ENCODE data around the gene FHAD1.
A peak's percentile ranks its signal among the peaks of the same experiment; 100 is the strongest.

The FHAD1 gene

GRCh38 chr1:15207031-15207828 is 39.8 kb upstream of the FHAD1 start:
- Histone ChIP-seq H2BK12ac (ENCODE audit: low read length) (no peak overlapping the region), H3K23ac (ENCODE audit: low read depth, low read length, poor library complexity) (no peak overlapping the region), H2BK15ac (ENCODE audit: low read length) (no peak overlapping the region), H3K4me2 (ENCODE audit: insufficient read depth, low read length, poor library complexity, severe bottlenecking) (peak overlapping the region; percentile 51), H3K4me1 (ENCODE audit: control insufficient read depth in 2 of 2, insufficient read depth in 1 of 2, low read depth in 1 of 2, low read length in 2 of 2) (peaks cover 18 to 26% of the 10 kb centered on the region in 2 donors), H3K27ac (replicated peaks; ENCODE audit: low read length) (peak overlapping the region; percentile 31), H2AK5ac (ENCODE audit: low read depth, low read length) (peak overlapping the region; percentile 53), H3K4me3 (ENCODE audit: low read length in 2 of 2) (peak overlapping the region; percentile 19 to 31), H2BK120ac (ENCODE audit: low read depth, low read length) (no peak overlapping the region), H3K14ac (ENCODE audit: low read length) (no peak overlapping the region), H3K4ac (ENCODE audit: low read length) (no peak overlapping the region), H3K9me3 (replicated peaks in 1 of 2; ENCODE audit: control insufficient read depth in 2 of 2, insufficient read depth in 1 of 2, low read depth in 1 of 2, low read length in 2 of 2) (no peaks in the 10 kb centered on the region), H3K9ac (ENCODE audit: low read depth, low read length, poor library complexity) (no peak overlapping the region), H3K79me1 (ENCODE audit: low read depth, low read length) (no peaks in the 10 kb centered on the region), H4K8ac (ENCODE audit: low read depth, low read length) (no peak overlapping the region), H3K18ac (ENCODE audit: low read length) (peak overlapping the region; percentile 74), H3K36me3 (replicated peaks in 1 of 2; ENCODE audit: control insufficient read depth in 2 of 2, insufficient read depth in 2 of 2, low read length in 2 of 2) (no peaks in the 10 kb centered on the region), H3K27me3 (ENCODE audit: control insufficient read depth in 3 of 3, insufficient read depth in 3 of 3, low read depth in 1 of 3, low read length in 3 of 3) (no peaks in the 10 kb centered on the region), H2BK5ac (ENCODE audit: low read length) (no peak overlapping the region), H2AFZ (ENCODE audit: low read length) (peak overlapping the region; percentile 71), H4K91ac (ENCODE audit: low read depth, low read length, poor library complexity) (peak overlapping the region; percentile 22)
- WGBS, 2 donors (ENCODE audit: extremely low coverage in 2 of 2, insufficient read length in 2 of 2, insufficient replicate concordance in 1 of 2), result no CpG with 5 or more reads among the region's 25 CpGs
- no peak for DNase-seq (ENCODE audit: low spot score)

- no peak overlapping the region for H3K4me2 ChIP-seq (ENCODE audit: insufficient read depth, low read length, poor library complexity, severe bottlenecking)
Measured at GRCh38 chr1:15207829-15208429, 39.1 kb upstream of the FHAD1 start.

GRCh38 chr1:15210651-15211375 is 36.2 kb upstream of the FHAD1 start:
- no peaks in the 10 kb centered on the region for H3K79me1 ChIP-seq (ENCODE audit: low read depth, low read length)
- H2AFZ ChIP-seq (ENCODE audit: low read length), result no peak overlapping the region
- no peak for DNase-seq (ENCODE audit: low spot score)
- H3K4me1 ChIP-seq (ENCODE audit: control insufficient read depth in 2 of 2, insufficient read depth in 1 of 2, low read depth in 1 of 2, low read length in 2 of 2), result peaks cover 39 to 47% of the 10 kb centered on the region in 2 donors
- no peak overlapping the region for H3K14ac ChIP-seq (ENCODE audit: low read length)
- no peak overlapping the region for H4K8ac ChIP-seq (ENCODE audit: low read depth, low read length)
- no peak overlapping the region for H2BK120ac ChIP-seq (ENCODE audit: low read depth, low read length)
- no peak overlapping the region for H2BK15ac ChIP-seq (ENCODE audit: low read length)
- no peak overlapping the region for H3K23ac ChIP-seq (ENCODE audit: low read depth, low read length, poor library complexity)
- H3K27me3 ChIP-seq (ENCODE audit: control insufficient read depth in 3 of 3, insufficient read depth in 3 of 3, low read depth in 1 of 3, low read length in 3 of 3), result no peaks in the 10 kb centered on the region
- H2BK5ac ChIP-seq (ENCODE audit: low read length), result no peak overlapping the region
- no peak overlapping the region for H3K4me2 ChIP-seq (ENCODE audit: insufficient read depth, low read length, poor library complexity, severe bottlenecking)
- H3K4me3 ChIP-seq (ENCODE audit: low read length in 2 of 2), result no peak overlapping the region
- H2BK12ac ChIP-seq (ENCODE audit: low read length), result no peak overlapping the region
- no peak overlapping the region for H2AK5ac ChIP-seq (ENCODE audit: low read depth, low read length)
- H3K18ac ChIP-seq (ENCODE audit: low read length), result no peak overlapping the region
- no CpG with 5 or more reads among the region's 7 CpGs for WGBS, 2 donors (ENCODE audit: extremely low coverage in 2 of 2, insufficient read length in 2 of 2, insufficient replicate concordance in 1 of 2)
- H3K4ac ChIP-seq (ENCODE audit: low read length), result no peak overlapping the region
- no peak overlapping the region for H3K27ac ChIP-seq (replicated peaks; ENCODE audit: low read length)
- no peaks in the 10 kb centered on the region for H3K9me3 ChIP-seq (replicated peaks in 1 of 2; ENCODE audit: control insufficient read depth in 2 of 2, insufficient read depth in 1 of 2, low read depth in 1 of 2, low read length in 2 of 2)
- peaks cover 0 to 4% of the 10 kb centered on the region in 2 donors for H3K36me3 ChIP-seq (replicated peaks in 1 of 2; ENCODE audit: control insufficient read depth in 2 of 2, insufficient read depth in 2 of 2, low read length in 2 of 2)
- H4K91ac ChIP-seq (ENCODE audit: low read depth, low read length, poor library complexity), result no peak overlapping the region
- H3K9ac ChIP-seq (ENCODE audit: low read depth, low read length, poor library complexity), result no peak overlapping the region

More at GRCh38 chr1:15207829-15208429, 39.1 kb upstream of the FHAD1 start:
- Histone ChIP-seq H3K4ac (ENCODE audit: low read length) (no peak overlapping the region), H2BK5ac (ENCODE audit: low read length) (no peak overlapping the region), H2BK120ac (ENCODE audit: low read depth, low read length) (no peak overlapping the region), H2BK12ac (ENCODE audit: low read length) (no peak overlapping the region), H3K4me3 (ENCODE audit: low read length in 2 of 2) (no peak overlapping the region), H3K27ac (replicated peaks; ENCODE audit: low read length) (no peak overlapping the region), H3K18ac (ENCODE audit: low read length) (peak overlapping the region; percentile 21), H2AFZ (ENCODE audit: low read length) (no peak overlapping the region), H2AK5ac (ENCODE audit: low read depth, low read length) (no peak overlapping the region), H3K27me3 (ENCODE audit: control insufficient read depth in 3 of 3, insufficient read depth in 3 of 3, low read depth in 1 of 3, low read length in 3 of 3) (no peaks in the 10 kb centered on the region), H3K36me3 (replicated peaks in 1 of 2; ENCODE audit: control insufficient read depth in 2 of 2, insufficient read depth in 2 of 2, low read length in 2 of 2) (no peaks in the 10 kb centered on the region), H4K8ac (ENCODE audit: low read depth, low read length) (no peak overlapping the region), H4K91ac (ENCODE audit: low read depth, low read length, poor library complexity) (no peak overlapping the region), H3K79me1 (ENCODE audit: low read depth, low read length) (no peaks in the 10 kb centered on the region), H2BK15ac (ENCODE audit: low read length) (no peak overlapping the region), H3K23ac (ENCODE audit: low read depth, low read length, poor library complexity) (no peak overlapping the region), H3K9me3 (replicated peaks in 1 of 2; ENCODE audit: control insufficient read depth in 2 of 2, insufficient read depth in 1 of 2, low read depth in 1 of 2, low read length in 2 of 2) (no peaks in the 10 kb centered on the region), H3K14ac (ENCODE audit: low read length) (no peak overlapping the region), H3K9ac (ENCODE audit: low read depth, low read length, poor library complexity) (no peak overlapping the region), H3K4me1 (ENCODE audit: control insufficient read depth in 2 of 2, insufficient read depth in 1 of 2, low read depth in 1 of 2, low read length in 2 of 2) (peaks cover 25 to 33% of the 10 kb centered on the region in 2 donors)
- DNase-seq (ENCODE audit: low spot score), result no peak
- WGBS, 2 donors (ENCODE audit: extremely low coverage in 2 of 2, insufficient read length in 2 of 2, insufficient replicate concordance in 1 of 2), result no CpG with 5 or more reads among the region's 6 CpGs

- no CpG with 5 or more reads among the region's 3 CpGs for WGBS, 2 donors (ENCODE audit: extremely low coverage in 2 of 2, insufficient read length in 2 of 2, insufficient replicate concordance in 1 of 2)
- no peak overlapping the region for H2BK15ac ChIP-seq (ENCODE audit: low read length)
- H3K4me2 ChIP-seq (ENCODE audit: insufficient read depth, low read length, poor library complexity, severe bottlenecking), result no peak overlapping the region
- H3K23ac ChIP-seq (ENCODE audit: low read depth, low read length, poor library complexity), result no peak overlapping the region
- no peaks in the 10 kb centered on the region for H3K27me3 ChIP-seq (ENCODE audit: control insufficient read depth in 3 of 3, insufficient read depth in 3 of 3, low read depth in 1 of 3, low read length in 3 of 3)
- no peak overlapping the region for H4K8ac ChIP-seq (ENCODE audit: low read depth, low read length)
- no peaks in the 10 kb centered on the region for H3K9me3 ChIP-seq (replicated peaks in 1 of 2; ENCODE audit: control insufficient read depth in 2 of 2, insufficient read depth in 1 of 2, low read depth in 1 of 2, low read length in 2 of 2)
- no peak overlapping the region for H3K14ac ChIP-seq (ENCODE audit: low read length)
- H2BK120ac ChIP-seq (ENCODE audit: low read depth, low read length), result no peak overlapping the region
- H2BK5ac ChIP-seq (ENCODE audit: low read length), result no peak overlapping the region
- DNase-seq (ENCODE audit: low spot score), result no peak
- peaks cover 34 to 41% of the 10 kb centered on the region in 2 donors for H3K4me1 ChIP-seq (ENCODE audit: control insufficient read depth in 2 of 2, insufficient read depth in 1 of 2, low read depth in 1 of 2, low read length in 2 of 2)
- no peak overlapping the region for H2AFZ ChIP-seq (ENCODE audit: low read length)
- H2AK5ac ChIP-seq (ENCODE audit: low read depth, low read length), result no peak overlapping the region
- H3K27ac ChIP-seq (replicated peaks; ENCODE audit: low read length), result no peak overlapping the region
- no peak overlapping the region for H3K4me3 ChIP-seq (ENCODE audit: low read length in 2 of 2)
- H3K18ac ChIP-seq (ENCODE audit: low read length), result no peak overlapping the region
- peaks cover 0 to 4% of the 10 kb centered on the region in 2 donors for H3K36me3 ChIP-seq (replicated peaks in 1 of 2; ENCODE audit: control insufficient read depth in 2 of 2, insufficient read depth in 2 of 2, low read length in 2 of 2)
- no peaks in the 10 kb centered on the region for H3K79me1 ChIP-seq (ENCODE audit: low read depth, low read length)
- H4K91ac ChIP-seq (ENCODE audit: low read depth, low read length, poor library complexity), result no peak overlapping the region
- no peak overlapping the region for H3K4ac ChIP-seq (ENCODE audit: low read length)
- no peak overlapping the region for H3K9ac ChIP-seq (ENCODE audit: low read depth, low read length, poor library complexity)
- H2BK12ac ChIP-seq (ENCODE audit: low read length), result no peak overlapping the region
Measured at GRCh38 chr1:15211424-15211823, 35.6 kb upstream of the FHAD1 start.
